IPS DF 19.7 (cell line): ENCODE measurements around the gene TMEM190.
"Not testable (repeated sequence)": the region's sequence is repeated elsewhere in the genome, so short reads cannot be mapped to it uniquely, and the experiment has no call there.

Source experiments
- DNase-seq: peaks from one replicate; pipeline ENCODE4 v3.0.0-alpha.2; 2013; ENCODE audit warnings: low read depth, low spot score

TMEM190 gene

GRCh38 chr19:55419624-55420236 lies 43.1 kb downstream of the TMEM190 start:
- no peak for DNase-seq

- not testable (repeated sequence) for DNase-seq
Measured at GRCh38 chr19:55421281-55421680, 44.7 kb downstream of the TMEM190 start.

- DNase-seq, result no peak
Measured at GRCh38 chr19:55423225-55424005, 46.8 kb downstream of the TMEM190 start.

- no peak for DNase-seq
Measured at GRCh38 chr19:55424518-55424917, 47.9 kb downstream of the TMEM190 start.

GRCh38 chr19:55426042-55426441 lies 49.4 kb downstream of the TMEM190 start:
- no peak for DNase-seq
